ENCODE data around the gene ABCA3.
"Not testable (repeated sequence)": the region's sequence is repeated elsewhere in the genome, so short reads cannot be mapped to it uniquely, and the experiment has no call there.

ABCA3 gene

GRCh38 chr16:2260250-2260649 lies 80.3 kb downstream of the ABCA3 start:
- TF ChIP-seq CTCF (IDR thresholded peaks at IDR 0.05): no peak
- no peak for TF ChIP-seq ZFX (IDR thresholded peaks at IDR 0.05; ENCODE audit: borderline replicate concordance)
- H3K27ac ChIP-seq: no peak overlapping the region

- H3K27ac ChIP-seq: not testable (repeated sequence)
These were observed 82.0 kb downstream of the ABCA3 start for GRCh38 chr16:2258530-2258929.

GRCh38 chr16:2257726-2258125 lies 82.8 kb downstream of the ABCA3 start:
- no peak for TF ChIP-seq ZFX (IDR thresholded peaks at IDR 0.05; ENCODE audit: borderline replicate concordance)
- no peak for TF ChIP-seq CTCF (IDR thresholded peaks at IDR 0.05)
- H3K27ac ChIP-seq: no peak overlapping the region

GRCh38 chr16:2256531-2257140 lies 83.9 kb downstream of the ABCA3 start:
- no peak overlapping the region for H3K27ac ChIP-seq
- no peak for TF ChIP-seq ZFX (IDR thresholded peaks at IDR 0.05; ENCODE audit: borderline replicate concordance)
- TF ChIP-seq CTCF (IDR thresholded peaks at IDR 0.05): no peak

- H3K27ac ChIP-seq: peak overlapping the region; percentile 99
- TF ChIP-seq ZFX (IDR thresholded peaks at IDR 0.05; ENCODE audit: borderline replicate concordance) (no peak), CTCF (IDR thresholded peaks at IDR 0.05) (no peak)
These were observed 87.2 kb downstream of the ABCA3 start for GRCh38 chr16:2253293-2253692.

GRCh38 chr16:2252806-2253148 lies 87.8 kb downstream of the ABCA3 start:
- H3K27ac ChIP-seq: peak overlapping the region; percentile 99
- no peak for TF ChIP-seq CTCF (IDR thresholded peaks at IDR 0.05)
- no peak for TF ChIP-seq ZFX (IDR thresholded peaks at IDR 0.05; ENCODE audit: borderline replicate concordance)

- peak within 1 kb of the TSS; percentile 99 for H3K27ac ChIP-seq
- TF ChIP-seq ZFX (IDR thresholded peaks at IDR 0.05; ENCODE audit: borderline replicate concordance) (no peak), CTCF (IDR thresholded peaks at IDR 0.05) (peak; percentile 70)
These were observed 89.0 kb downstream of the ABCA3 start, which contains the start of gene ECI1 for GRCh38 chr16:2251296-2252111. TSS of gene ECI1 (minus strand) at chr16:2251587. CDS start at chr16:2251566, 21 bp downstream.
